Measurements from ENCODE around the gene CCDC88A.
"Not testable (repeated sequence)": the region's sequence is repeated elsewhere in the genome, so short reads cannot be mapped to it uniquely, and the experiment has no call there.

Gene CCDC88A

GRCh38 chr2:55268288-55268906 is 151.3 kb downstream of the CCDC88A start:
- Mint-ChIP-seq H3K27ac (peak overlapping the region; percentile 96), H3K9me3 (no peaks in the 10 kb centered on the region), H3K36me3 (peaks cover 9% of the 10 kb centered on the region), H3K4me1 (peaks cover 20% of the 10 kb centered on the region), H3K27me3 (no peaks in the 10 kb centered on the region), H3K4me3 (peak overlapping the region; percentile 88)
- no peak for ATAC-seq

DNA sequence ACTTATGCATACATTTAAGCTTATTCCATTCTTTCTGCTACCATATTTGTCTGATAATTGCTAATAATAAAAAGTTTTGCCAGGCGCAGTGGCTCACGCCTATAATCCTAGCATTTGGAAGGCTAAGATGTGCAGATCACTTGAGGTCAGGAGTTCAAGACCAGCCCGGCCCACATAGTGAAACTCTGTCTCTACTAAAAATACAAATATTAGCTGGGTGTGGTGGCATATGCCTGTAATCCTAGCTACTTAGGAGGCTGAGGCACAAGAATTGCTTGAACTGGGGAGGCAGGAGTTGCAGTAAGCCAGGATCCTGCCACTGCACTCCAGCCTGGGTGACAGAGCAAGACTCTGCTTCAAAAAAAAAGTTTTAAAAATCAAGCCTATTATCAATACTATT is 160.1 kb downstream of the CCDC88A start:
- H3K4me1 Mint-ChIP-seq, ATAC-seq, H3K27me3 Mint-ChIP-seq, H3K27ac Mint-ChIP-seq, H3K9me3 Mint-ChIP-seq, H3K4me3 Mint-ChIP-seq: not testable (repeated sequence)
- H3K36me3 Mint-ChIP-seq, result peaks cover 32% of the 10 kb centered on the region

DNA sequence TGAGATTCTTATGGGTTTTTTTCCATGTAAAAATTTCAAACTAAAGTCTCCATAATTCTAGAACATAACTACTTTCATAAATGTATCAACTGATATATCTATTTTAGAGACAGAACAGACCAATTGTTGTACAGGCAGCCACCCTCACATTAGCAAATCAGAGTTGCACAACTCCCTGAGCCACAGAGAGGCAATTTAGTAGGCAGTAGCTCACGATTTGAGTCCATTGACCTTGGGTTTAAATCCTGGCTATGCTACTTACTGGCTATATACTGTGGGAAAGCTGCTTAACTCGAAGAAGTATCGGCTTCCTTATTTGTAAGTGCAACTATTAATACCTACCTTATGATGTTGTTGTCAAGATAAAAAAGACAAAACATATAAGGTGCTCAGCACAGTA is 166.8 kb downstream of the CCDC88A start:
- no peak overlapping the region for H3K27ac Mint-ChIP-seq
- no peaks in the 10 kb centered on the region for H3K27me3 Mint-ChIP-seq
- no peaks in the 10 kb centered on the region for H3K4me1 Mint-ChIP-seq
- no peak for ATAC-seq
- peaks cover 30% of the 10 kb centered on the region for H3K36me3 Mint-ChIP-seq
- H3K4me3 Mint-ChIP-seq, result no peak overlapping the region
- H3K9me3 Mint-ChIP-seq, result no peaks in the 10 kb centered on the region

- no peak overlapping the region for H3K27ac Mint-ChIP-seq
- peaks cover 54% of the 10 kb centered on the region for H3K36me3 Mint-ChIP-seq
- no peaks in the 10 kb centered on the region for H3K9me3 Mint-ChIP-seq
- H3K4me1 Mint-ChIP-seq, result no peaks in the 10 kb centered on the region
- no peak for ATAC-seq
- no peak overlapping the region for H3K4me3 Mint-ChIP-seq
- H3K27me3 Mint-ChIP-seq, result no peaks in the 10 kb centered on the region
Observed at GRCh38 chr2:55247025-55247424, 172.6 kb downstream of the CCDC88A start.

DNA sequence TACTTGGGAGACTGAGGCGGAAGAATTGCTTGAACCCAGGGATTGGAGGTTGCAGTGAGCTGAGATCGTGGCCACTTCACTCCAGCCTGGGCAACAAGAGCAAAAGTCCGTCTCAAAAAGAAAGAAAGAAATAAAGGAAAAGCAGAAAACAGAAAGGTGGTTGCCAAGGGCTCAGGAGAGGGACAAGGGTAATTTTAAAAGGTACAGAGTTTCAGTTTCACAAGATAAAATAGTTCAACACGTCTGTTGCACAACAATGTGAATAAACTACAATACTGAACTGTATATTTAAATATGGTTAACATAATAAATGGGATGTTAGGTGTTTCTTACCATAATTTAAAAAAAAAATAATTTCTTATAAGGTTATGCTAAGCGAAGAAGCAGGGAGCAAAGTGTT is 174.2 kb downstream of the CCDC88A start:
- Mint-ChIP-seq H3K4me1 (no peaks in the 10 kb centered on the region), H3K27ac (no peak overlapping the region), H3K27me3 (no peaks in the 10 kb centered on the region), H3K36me3 (peaks cover 56% of the 10 kb centered on the region), H3K4me3 (no peak overlapping the region), H3K9me3 (no peaks in the 10 kb centered on the region)
- no peak for ATAC-seq

- H3K9me3 Mint-ChIP-seq, result no peaks in the 10 kb centered on the region
- ATAC-seq, result no peak
- H3K27me3 Mint-ChIP-seq, result no peaks in the 10 kb centered on the region
- no peak overlapping the region for H3K27ac Mint-ChIP-seq
- no peak overlapping the region for H3K4me3 Mint-ChIP-seq
- no peaks in the 10 kb centered on the region for H3K4me1 Mint-ChIP-seq
- H3K36me3 Mint-ChIP-seq, result peaks cover 53% of the 10 kb centered on the region
Observed at GRCh38 chr2:55242617-55243016, 177.0 kb downstream of the CCDC88A start.

DNA sequence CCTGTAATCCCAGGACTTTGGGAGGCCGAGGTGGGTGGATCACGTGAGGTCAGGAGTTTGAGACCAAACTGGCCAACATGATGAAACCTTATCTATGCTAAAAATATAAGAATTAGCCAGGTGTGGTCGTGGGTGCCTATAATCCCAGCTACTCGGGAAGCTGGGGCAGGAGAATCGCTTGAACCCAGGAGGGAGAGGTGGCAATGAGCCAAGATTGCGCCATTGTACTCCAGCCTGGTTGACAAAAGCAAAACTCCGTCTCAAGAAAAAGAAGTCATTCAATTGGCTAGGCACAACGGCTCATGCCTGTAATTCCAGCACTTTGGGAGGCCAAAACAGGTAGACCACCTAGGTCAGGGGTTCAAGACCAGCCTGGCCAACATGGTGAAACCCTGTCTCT is 178.1 kb downstream of the CCDC88A start:
- H3K36me3 Mint-ChIP-seq, result peaks cover 45% of the 10 kb centered on the region
- H3K27me3 Mint-ChIP-seq, H3K9me3 Mint-ChIP-seq, H3K4me3 Mint-ChIP-seq, H3K4me1 Mint-ChIP-seq, H3K27ac Mint-ChIP-seq, ATAC-seq: not testable (repeated sequence)

- H3K27ac Mint-ChIP-seq, result no peak overlapping the region
- ATAC-seq, result no peak
- H3K4me1 Mint-ChIP-seq, result peaks cover 8% of the 10 kb centered on the region
- H3K9me3 Mint-ChIP-seq, result no peaks in the 10 kb centered on the region
- no peaks in the 10 kb centered on the region for H3K27me3 Mint-ChIP-seq
- H3K4me3 Mint-ChIP-seq, result no peak overlapping the region
- peaks cover 36% of the 10 kb centered on the region for H3K36me3 Mint-ChIP-seq
Observed at GRCh38 chr2:55239656-55240222, 179.9 kb downstream of the CCDC88A start.
